Fibroblast of villous mesenchyme (primary cell): Measurements from ENCODE around the gene GBX1. TPM values are rescaled to one million over a fixed set of nuclear protein-coding genes. Genes with fewer than 3 reads are reported as not detected.

ENCODE experiments used
- DNase-seq: peaks from one replicate; pipeline ENCODE4 v3.0.0-alpha.2; 2010; ENCODE audit warnings: low read depth
- H3K4me3 ChIP-seq: 2 replicates; pipeline ENCODE4 v1.5.1; 2011; ENCODE audit warnings: low read depth, mild to moderate bottlenecking, low read length
- total RNA-seq: library from RNA; depleted of rRNA; stranded (reverse); fragments of >200 nt; gene quantifications from 2 replicates; pipeline ENCODE4 v1.2.3, GENCODE V29; 2012
- TF ChIP-seq, protein P1 (sequence below): IDR thresholded peaks from 2 replicates; pipeline ENCODE4 v1.5.1; 2012; ENCODE audit warnings: low read depth, mild to moderate bottlenecking, low read length; ENCODE audit not compliant: insufficient read depth

Gene GBX1
- total RNA-seq, 1 donor = not detected

GRCh38 chr7:151129117-151129959, 38.2 kb downstream of the GBX1 start:
- no peak overlapping the region for H3K4me3 ChIP-seq
- no peak for DNase-seq
- TF ChIP-seq, protein P1, sequence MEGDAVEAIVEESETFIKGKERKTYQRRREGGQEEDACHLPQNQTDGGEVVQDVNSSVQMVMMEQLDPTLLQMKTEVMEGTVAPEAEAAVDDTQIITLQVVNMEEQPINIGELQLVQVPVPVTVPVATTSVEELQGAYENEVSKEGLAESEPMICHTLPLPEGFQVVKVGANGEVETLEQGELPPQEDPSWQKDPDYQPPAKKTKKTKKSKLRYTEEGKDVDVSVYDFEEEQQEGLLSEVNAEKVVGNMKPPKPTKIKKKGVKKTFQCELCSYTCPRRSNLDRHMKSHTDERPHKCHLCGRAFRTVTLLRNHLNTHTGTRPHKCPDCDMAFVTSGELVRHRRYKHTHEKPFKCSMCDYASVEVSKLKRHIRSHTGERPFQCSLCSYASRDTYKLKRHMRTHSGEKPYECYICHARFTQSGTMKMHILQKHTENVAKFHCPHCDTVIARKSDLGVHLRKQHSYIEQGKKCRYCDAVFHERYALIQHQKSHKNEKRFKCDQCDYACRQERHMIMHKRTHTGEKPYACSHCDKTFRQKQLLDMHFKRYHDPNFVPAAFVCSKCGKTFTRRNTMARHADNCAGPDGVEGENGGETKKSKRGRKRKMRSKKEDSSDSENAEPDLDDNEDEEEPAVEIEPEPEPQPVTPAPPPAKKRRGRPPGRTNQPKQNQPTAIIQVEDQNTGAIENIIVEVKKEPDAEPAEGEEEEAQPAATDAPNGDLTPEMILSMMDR = no peak

DNA sequence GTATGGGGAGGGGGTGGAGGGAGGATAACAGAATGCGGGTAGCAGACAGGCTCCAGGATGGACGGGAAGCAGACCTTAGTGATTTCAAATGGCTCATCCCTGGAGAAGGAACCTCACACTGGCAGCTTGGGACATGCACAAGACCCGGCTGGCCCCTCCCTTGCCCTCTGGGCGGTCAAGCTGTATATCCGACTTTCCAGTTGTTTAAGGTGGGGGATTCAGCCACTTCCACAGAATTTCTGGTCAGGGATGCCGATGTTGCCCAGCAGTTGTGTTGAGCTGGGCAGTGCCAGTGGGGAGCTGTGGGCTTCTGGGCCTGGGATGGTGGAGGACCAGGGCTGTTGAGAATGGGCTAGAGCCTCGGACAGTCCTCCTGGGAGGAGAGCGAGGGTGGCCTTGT, 38.8 kb downstream of the GBX1 start:
- TF ChIP-seq, protein P1 = no peak
- no peak for DNase-seq
- H3K4me3 ChIP-seq = no peak overlapping the region

DNA sequence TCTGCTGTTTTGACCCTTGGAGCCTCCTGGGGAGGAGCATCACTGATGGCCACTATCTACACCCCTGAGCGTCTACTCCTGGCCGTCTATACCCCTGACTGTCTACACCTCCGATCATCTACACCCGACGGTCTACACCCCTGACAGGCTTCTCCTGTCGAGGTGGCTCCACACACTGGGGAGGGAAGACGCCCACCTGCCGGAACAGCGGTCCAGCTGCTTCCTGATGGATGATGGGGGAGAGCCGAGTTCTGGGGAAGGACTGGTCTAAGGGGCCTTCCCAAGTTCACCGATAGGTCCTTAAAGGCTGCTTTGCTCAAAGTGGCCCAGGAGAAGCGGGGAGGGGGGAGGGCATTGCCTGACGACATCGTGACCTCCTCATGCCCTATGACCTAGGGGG, 39.4 kb downstream of the GBX1 start:
- H3K4me3 ChIP-seq = no peak overlapping the region
- DNase-seq = no peak

DNA sequence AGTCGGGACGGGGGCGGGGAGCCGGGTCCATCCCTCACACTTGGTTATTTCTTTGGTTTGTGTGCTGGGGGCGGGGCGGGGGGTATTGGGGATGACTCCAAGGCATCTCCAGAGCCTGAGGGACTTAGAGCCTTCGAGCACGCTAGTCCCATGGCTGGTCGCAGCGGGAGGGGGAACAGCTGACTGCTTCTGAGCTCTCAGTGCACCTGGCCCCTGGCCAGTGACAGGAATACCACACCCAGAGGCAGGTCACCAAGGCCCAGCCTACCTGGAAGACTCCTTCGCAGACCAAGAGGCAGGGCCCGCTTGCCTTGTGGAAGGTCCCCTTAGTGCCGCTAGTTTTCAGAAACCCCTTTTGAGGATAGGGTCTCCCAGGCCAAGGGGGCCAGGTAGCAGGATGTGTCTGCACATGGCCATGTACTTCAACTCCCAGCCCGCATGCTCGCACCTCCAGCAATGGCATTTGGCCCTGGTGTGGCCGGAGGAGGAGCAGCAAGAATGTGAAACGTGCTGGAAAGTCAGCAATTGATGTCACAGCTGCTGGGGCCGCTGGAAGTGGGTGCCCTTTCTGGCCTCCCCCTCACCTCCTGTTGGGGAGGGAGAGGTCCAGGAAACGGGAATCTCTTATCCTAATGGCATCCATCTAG, 40.9 kb downstream of the GBX1 start:
- DNase-seq = no peak
- no peak overlapping the region for H3K4me3 ChIP-seq
- TF ChIP-seq, protein P1 = no peak

More for the DNA sequence above, 39.4 kb downstream of the GBX1 start:
- TF ChIP-seq, protein P1 = no peak

GRCh38 chr7:151125846-151126481, 41.5 kb downstream of the GBX1 start:
- H3K4me3 ChIP-seq = peak overlapping the region; percentile 49
- TF ChIP-seq, protein P1 = no peak
- peak; percentile 21 for DNase-seq

GRCh38 chr7:151125470-151125845, 42.0 kb downstream of the GBX1 start:
- H3K4me3 ChIP-seq = peak overlapping the region; percentile 49
- TF ChIP-seq, protein P1 = peak; percentile 16
- peak; percentile 23 for DNase-seq
